ENCODE results near the gene CELSR1.

DNA sequence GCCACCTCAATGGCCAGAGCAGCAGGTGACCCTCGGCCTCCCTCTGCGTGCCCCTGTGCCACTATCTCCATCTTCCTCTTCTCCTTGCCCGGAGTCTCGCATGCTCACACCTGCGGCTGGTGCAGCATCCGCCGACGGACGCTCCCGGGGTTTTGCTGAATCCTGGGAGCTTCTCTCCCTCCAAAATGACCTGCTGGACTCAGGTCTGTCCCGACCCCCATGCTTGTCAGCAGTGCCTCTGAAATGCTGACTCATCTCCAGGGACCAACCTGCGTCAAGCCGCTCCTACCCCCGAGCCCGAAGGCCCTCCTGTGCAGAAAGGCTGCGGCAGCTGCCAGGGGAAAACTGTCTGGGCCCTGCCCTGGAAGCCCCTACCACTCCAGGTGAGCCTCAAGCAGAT, 58.4 kb downstream of the CELSR1 start:
- no peak for TF ChIP-seq POLR2A (IDR thresholded peaks at IDR 0.05)
- TF ChIP-seq, protein P1, sequence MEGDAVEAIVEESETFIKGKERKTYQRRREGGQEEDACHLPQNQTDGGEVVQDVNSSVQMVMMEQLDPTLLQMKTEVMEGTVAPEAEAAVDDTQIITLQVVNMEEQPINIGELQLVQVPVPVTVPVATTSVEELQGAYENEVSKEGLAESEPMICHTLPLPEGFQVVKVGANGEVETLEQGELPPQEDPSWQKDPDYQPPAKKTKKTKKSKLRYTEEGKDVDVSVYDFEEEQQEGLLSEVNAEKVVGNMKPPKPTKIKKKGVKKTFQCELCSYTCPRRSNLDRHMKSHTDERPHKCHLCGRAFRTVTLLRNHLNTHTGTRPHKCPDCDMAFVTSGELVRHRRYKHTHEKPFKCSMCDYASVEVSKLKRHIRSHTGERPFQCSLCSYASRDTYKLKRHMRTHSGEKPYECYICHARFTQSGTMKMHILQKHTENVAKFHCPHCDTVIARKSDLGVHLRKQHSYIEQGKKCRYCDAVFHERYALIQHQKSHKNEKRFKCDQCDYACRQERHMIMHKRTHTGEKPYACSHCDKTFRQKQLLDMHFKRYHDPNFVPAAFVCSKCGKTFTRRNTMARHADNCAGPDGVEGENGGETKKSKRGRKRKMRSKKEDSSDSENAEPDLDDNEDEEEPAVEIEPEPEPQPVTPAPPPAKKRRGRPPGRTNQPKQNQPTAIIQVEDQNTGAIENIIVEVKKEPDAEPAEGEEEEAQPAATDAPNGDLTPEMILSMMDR (IDR thresholded peaks at IDR 0.05): no peak
- TF ChIP-seq POLR2AphosphoS5 (IDR thresholded peaks at IDR 0.05): no peak
